HS-5 (cell line): Measurements from ENCODE around the gene EDN2.

Source experiments
- DNase-seq: peaks from one replicate; pipeline ENCODE4 v3.0.0-alpha.2; 2012; ENCODE audit warnings: low read depth

The EDN2 gene

GRCh38 chr1:41483001-41483850, 1.3 kb downstream of the EDN2 start:
- DNase-seq: no peak

- no peak for DNase-seq
Observed at GRCh38 chr1:41482001-41482765, 2.3 kb downstream of the EDN2 start.

- DNase-seq: no peak
Observed at GRCh38 chr1:41481109-41481775, 3.2 kb downstream of the EDN2 start.

- DNase-seq: no peak
Observed at GRCh38 chr1:41480204-41481108, 4.0 kb downstream of the EDN2 start.

- DNase-seq: no peak
Observed at GRCh38 chr1:41479808-41480160, 4.7 kb downstream of the EDN2 start.

- DNase-seq: no peak
Observed at GRCh38 chr1:41479000-41479807, 5.3 kb downstream of the EDN2 start.

- no peak for DNase-seq
Observed at GRCh38 chr1:41478118-41478748, 6.2 kb downstream of the EDN2 start.

- DNase-seq: no peak
Observed at GRCh38 chr1:41476807-41477361, 7.6 kb downstream of the EDN2 start.

GRCh38 chr1:41475859-41476567, 8.5 kb downstream of the EDN2 start:
- DNase-seq: no peak

- no peak for DNase-seq
Observed at GRCh38 chr1:41475346-41475745, 9.1 kb downstream of the EDN2 start.

- no peak for DNase-seq
Observed at GRCh38 chr1:41474490-41475271, 9.8 kb downstream of the EDN2 start.

- DNase-seq: no peak
Observed at GRCh38 chr1:41473738-41474362, 10.6 kb downstream of the EDN2 start.

- DNase-seq: no peak
Observed at GRCh38 chr1:41471658-41472057, 12.8 kb downstream of the EDN2 start.

GRCh38 chr1:41469706-41470105, 14.8 kb downstream of the EDN2 start:
- no peak for DNase-seq

- DNase-seq: no peak
Observed at GRCh38 chr1:41468122-41468762, 16.2 kb downstream of the EDN2 start.

GRCh38 chr1:41467673-41468072, 16.8 kb downstream of the EDN2 start:
- no peak for DNase-seq

- DNase-seq: no peak
Observed at GRCh38 chr1:41466146-41466545, 18.3 kb downstream of the EDN2 start.

GRCh38 chr1:41465741-41466140, 18.7 kb downstream of the EDN2 start:
- DNase-seq: no peak
